GM12891 (cell line): ENCODE measurements around the gene ENTHD1.

Experiments
- POLR2A ChIP-seq: IDR thresholded peaks from 2 replicates; pipeline ENCODE4 v1.6.1; 2011; ENCODE audit warnings: low read depth, low read length, control low read depth
- POLR2AphosphoS5 ChIP-seq: IDR thresholded peaks from 2 replicates; pipeline ENCODE4 v1.6.1; 2011; ENCODE audit warnings: low read depth, low read length, control low read depth

GRCh38 chr22:39933741-39934140, 40.2 kb upstream of the ENTHD1 start:
- TF ChIP-seq POLR2AphosphoS5 (no peak), POLR2A (no peak)
